ENCODE data around the gene TMTC2. TPM values are rescaled to one million over a fixed set of nuclear protein-coding genes. Genes with fewer than 3 reads are reported as not detected.

TMTC2 gene
- total RNA-seq, 6 experiments from 2014 or later, result 0.74 to 1.9 (median 0.96) TPM

DNA sequence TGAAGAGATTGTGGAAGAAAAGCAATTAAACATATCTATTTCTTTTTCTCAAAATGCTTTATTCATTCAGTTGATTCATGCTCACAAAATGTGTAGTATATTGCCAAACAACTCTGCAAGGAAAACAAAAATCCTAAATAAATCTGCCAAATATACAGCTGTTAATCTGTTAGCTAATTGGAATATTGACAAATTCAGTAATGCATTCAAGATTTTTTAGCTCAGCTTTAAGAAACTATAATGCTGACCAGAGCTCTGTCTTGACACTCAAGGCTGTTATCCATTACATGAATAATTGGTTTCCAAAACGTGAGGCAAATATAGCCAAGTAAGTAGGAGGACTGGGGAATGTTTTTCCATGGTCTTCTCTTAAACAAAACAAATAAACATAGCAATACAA, 146.8 kb downstream of the TMTC2 start:
- Histone ChIP-seq H3K27ac (no peak overlapping the region), H3K27me3 (no peaks in the 10 kb centered on the region), H3K4me1 (no peaks in the 10 kb centered on the region), H3K36me3 (no peaks in the 10 kb centered on the region), H3K4me3 (no peak overlapping the region), H3K9me3 (no peaks in the 10 kb centered on the region)
- intact Hi-C loops (cut with DNase I), result no loop called here
- 19% methylated on average over 1 of the region's 1 CpG for WGBS (ENCODE audit: insufficient coverage, low coverage, low lambda C conversion rate, missing lambda C conversion rate)
- TF ChIP-seq, protein P1, sequence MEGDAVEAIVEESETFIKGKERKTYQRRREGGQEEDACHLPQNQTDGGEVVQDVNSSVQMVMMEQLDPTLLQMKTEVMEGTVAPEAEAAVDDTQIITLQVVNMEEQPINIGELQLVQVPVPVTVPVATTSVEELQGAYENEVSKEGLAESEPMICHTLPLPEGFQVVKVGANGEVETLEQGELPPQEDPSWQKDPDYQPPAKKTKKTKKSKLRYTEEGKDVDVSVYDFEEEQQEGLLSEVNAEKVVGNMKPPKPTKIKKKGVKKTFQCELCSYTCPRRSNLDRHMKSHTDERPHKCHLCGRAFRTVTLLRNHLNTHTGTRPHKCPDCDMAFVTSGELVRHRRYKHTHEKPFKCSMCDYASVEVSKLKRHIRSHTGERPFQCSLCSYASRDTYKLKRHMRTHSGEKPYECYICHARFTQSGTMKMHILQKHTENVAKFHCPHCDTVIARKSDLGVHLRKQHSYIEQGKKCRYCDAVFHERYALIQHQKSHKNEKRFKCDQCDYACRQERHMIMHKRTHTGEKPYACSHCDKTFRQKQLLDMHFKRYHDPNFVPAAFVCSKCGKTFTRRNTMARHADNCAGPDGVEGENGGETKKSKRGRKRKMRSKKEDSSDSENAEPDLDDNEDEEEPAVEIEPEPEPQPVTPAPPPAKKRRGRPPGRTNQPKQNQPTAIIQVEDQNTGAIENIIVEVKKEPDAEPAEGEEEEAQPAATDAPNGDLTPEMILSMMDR (IDR thresholded peaks at IDR 0.05), result no peak
- TF ChIP-seq POLR2A (IDR thresholded peaks at IDR 0.05), result no peak
- ATAC-seq (no peak), DNase-seq (no peak)

DNA sequence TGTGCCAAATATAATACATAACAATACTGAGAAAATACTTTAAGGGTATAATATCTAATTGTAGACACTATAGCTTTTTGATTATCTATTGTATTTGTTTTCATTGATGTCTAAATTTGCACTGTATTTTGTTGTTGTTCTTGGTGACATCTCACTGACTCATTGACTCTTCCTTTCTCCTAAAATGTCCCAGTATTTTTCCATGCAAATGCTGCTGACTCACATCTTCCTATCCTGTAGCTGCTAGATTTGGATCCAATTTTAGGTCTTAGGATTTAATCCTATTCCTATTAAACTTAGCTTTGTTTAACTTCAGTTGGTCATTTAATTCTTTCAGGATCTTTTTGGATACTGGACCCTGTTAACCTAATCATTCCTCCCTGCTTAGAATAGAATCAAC, 148.5 kb downstream of the TMTC2 start:
- ATAC-seq (no peak), DNase-seq (no peak)
- Histone ChIP-seq H3K4me1 (no peaks in the 10 kb centered on the region), H3K27me3 (no peaks in the 10 kb centered on the region), H3K27ac (no peak overlapping the region), H3K36me3 (no peaks in the 10 kb centered on the region), H3K4me3 (no peak overlapping the region), H3K9me3 (no peaks in the 10 kb centered on the region)
- no peak for TF ChIP-seq POLR2A (IDR thresholded peaks at IDR 0.05)
- TF ChIP-seq, protein P1 (IDR thresholded peaks at IDR 0.05), result no peak
- intact Hi-C loops (cut with DNase I), result no loop called here

DNA sequence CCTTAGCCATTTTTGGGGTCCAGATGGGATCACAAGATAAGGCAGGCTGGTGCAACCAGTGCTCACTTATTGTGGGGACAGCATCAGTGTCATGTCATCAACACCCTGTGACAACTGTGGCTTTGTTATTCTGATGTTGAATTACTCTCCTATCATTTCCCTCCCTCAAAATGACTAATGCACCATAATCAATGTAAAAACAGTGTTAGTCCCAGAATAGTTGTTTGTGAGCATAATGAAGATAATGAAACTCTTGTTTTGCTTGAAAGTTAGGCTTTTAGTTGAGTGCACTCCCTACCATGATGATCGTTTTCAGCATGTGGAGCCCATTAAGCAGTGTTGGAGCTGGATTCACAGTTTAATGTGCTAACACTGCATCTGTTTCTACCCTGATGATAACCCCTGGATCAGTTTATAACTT, 151.4 kb downstream of the TMTC2 start:
- no peaks in the 10 kb centered on the region for H3K36me3 ChIP-seq
- H3K27ac ChIP-seq, result no peak overlapping the region
- no peaks in the 10 kb centered on the region for H3K9me3 ChIP-seq
- H3K4me3 ChIP-seq, result no peak overlapping the region
- TF ChIP-seq, protein P1 (IDR thresholded peaks at IDR 0.05), result no peak
- TF ChIP-seq POLR2A (IDR thresholded peaks at IDR 0.05), result no peak
- 55% methylated on average over 1 of the region's 1 CpG for WGBS (ENCODE audit: insufficient coverage, low coverage, low lambda C conversion rate, missing lambda C conversion rate)
- H3K4me1 ChIP-seq, result no peaks in the 10 kb centered on the region
- DNase-seq (no peak), ATAC-seq (no peak)
- intact Hi-C loops (cut with DNase I), result no loop called here
- no peaks in the 10 kb centered on the region for H3K27me3 ChIP-seq

DNA sequence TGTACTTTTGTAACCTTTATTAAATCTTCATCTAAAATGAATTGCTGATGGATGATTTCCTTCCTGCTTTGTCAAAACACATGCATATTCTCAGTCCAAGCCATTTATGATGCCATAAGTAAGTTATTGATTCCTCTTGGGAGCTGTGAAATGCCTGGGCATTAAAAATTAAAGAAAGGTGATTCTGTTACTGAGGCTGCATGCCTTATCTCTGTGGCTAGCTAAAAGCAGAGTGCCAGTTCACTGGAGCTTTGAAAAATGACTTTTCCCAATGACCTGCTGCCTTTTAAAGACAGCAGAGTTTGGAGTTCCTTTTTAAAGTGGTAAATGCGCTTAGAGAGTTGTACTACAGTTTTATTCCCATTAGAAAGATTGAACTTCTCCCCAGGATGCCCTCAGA, 152.1 kb downstream of the TMTC2 start:
- ATAC-seq (no peak), DNase-seq (no peak)
- H3K36me3 ChIP-seq, result no peaks in the 10 kb centered on the region
- no peak overlapping the region for H3K4me3 ChIP-seq
- no peaks in the 10 kb centered on the region for H3K4me1 ChIP-seq
- no peaks in the 10 kb centered on the region for H3K27me3 ChIP-seq
- intact Hi-C loops (cut with DNase I), result no loop called here
- no peak overlapping the region for H3K27ac ChIP-seq
- no peaks in the 10 kb centered on the region for H3K9me3 ChIP-seq
- TF ChIP-seq, protein P1 (IDR thresholded peaks at IDR 0.05), result no peak
- no peak for TF ChIP-seq POLR2A (IDR thresholded peaks at IDR 0.05)
- WGBS (ENCODE audit: insufficient coverage, low coverage, low lambda C conversion rate, missing lambda C conversion rate), result 63% methylated on average over 1 of the region's 1 CpG

DNA sequence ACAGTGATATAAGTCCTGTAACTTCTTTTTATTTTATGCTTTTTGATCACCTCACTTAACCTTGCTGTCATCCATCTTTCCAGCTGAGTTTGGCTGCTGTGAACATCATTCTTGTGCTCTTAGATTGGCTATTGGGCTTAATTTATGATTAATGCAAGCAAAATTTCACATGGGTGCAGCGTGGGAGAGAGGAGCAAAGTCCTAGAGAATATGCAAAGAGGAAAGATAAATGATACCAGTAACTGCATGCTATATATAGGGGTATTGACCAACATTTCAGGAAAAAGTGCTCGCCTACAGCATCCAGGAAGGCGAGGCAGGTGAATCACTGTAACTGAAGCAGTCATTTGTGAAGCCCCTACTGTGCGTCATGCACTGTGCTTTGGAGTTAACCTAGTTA, 153.1 kb downstream of the TMTC2 start:
- DNase-seq, result no peak
- Histone ChIP-seq H3K27ac (no peak overlapping the region), H3K27me3 (no peaks in the 10 kb centered on the region), H3K36me3 (no peaks in the 10 kb centered on the region), H3K4me3 (no peak overlapping the region), H3K9me3 (no peaks in the 10 kb centered on the region), H3K4me1 (no peaks in the 10 kb centered on the region)
- intact Hi-C loops (cut with DNase I), result no loop called here
- WGBS (ENCODE audit: insufficient coverage, low coverage, low lambda C conversion rate, missing lambda C conversion rate), result 58% methylated on average over 4 of the region's 4 CpGs
- ATAC-seq, result no peak
- no peak for TF ChIP-seq POLR2A (IDR thresholded peaks at IDR 0.05)
- TF ChIP-seq, protein P1 (IDR thresholded peaks at IDR 0.05), result no peak
